ENCODE measurements around the gene IMMP2L.

Gene IMMP2L

GRCh38 chr7:111540199-111540815 lies 22.0 kb downstream of the IMMP2L start:
- no peaks in the 10 kb centered on the region for H3K4me1 Mint-ChIP-seq

GRCh38 chr7:111537134-111537533 lies 25.2 kb downstream of the IMMP2L start:
- H3K27ac Mint-ChIP-seq = no peak overlapping the region
- no peak for DNase-seq
- TF ChIP-seq CTCF (IDR thresholded peaks at IDR 0.05) = no peak
- H3K27me3 Mint-ChIP-seq (ENCODE audit: low read depth, poor library complexity) = no peaks in the 10 kb centered on the region
- no peaks in the 10 kb centered on the region for H3K4me1 Mint-ChIP-seq
- no peak overlapping the region for H3K4me3 Mint-ChIP-seq
- H3K9me3 Mint-ChIP-seq = no peaks in the 10 kb centered on the region
- H3K36me3 Mint-ChIP-seq (ENCODE audit: low read depth) = peaks cover 25% of the 10 kb centered on the region

More at GRCh38 chr7:111540199-111540815, 22.0 kb downstream of the IMMP2L start:
- Mint-ChIP-seq H3K27me3 (ENCODE audit: low read depth, poor library complexity) (no peaks in the 10 kb centered on the region), H3K9me3 (no peaks in the 10 kb centered on the region), H3K36me3 (ENCODE audit: low read depth) (peaks cover 25% of the 10 kb centered on the region), H3K4me3 (no peak overlapping the region), H3K27ac (no peak overlapping the region)
- no peak for DNase-seq
- no peak for TF ChIP-seq CTCF (IDR thresholded peaks at IDR 0.05)

- no peaks in the 10 kb centered on the region for H3K27me3 Mint-ChIP-seq (ENCODE audit: low read depth, poor library complexity)
- no peaks in the 10 kb centered on the region for H3K9me3 Mint-ChIP-seq
- H3K4me3 Mint-ChIP-seq = no peak overlapping the region
- H3K4me1 Mint-ChIP-seq = no peaks in the 10 kb centered on the region
- DNase-seq = no peak
- H3K36me3 Mint-ChIP-seq (ENCODE audit: low read depth) = peaks cover 18% of the 10 kb centered on the region
- no peak overlapping the region for H3K27ac Mint-ChIP-seq
- TF ChIP-seq CTCF (IDR thresholded peaks at IDR 0.05) = no peak
Observed at GRCh38 chr7:111535142-111535870, 27.0 kb downstream of the IMMP2L start.

- H3K4me3 Mint-ChIP-seq = no peak overlapping the region
- H3K27ac Mint-ChIP-seq = no peak overlapping the region
- H3K36me3 Mint-ChIP-seq (ENCODE audit: low read depth) = peaks cover 5% of the 10 kb centered on the region
Observed at GRCh38 chr7:111532625-111533024, 29.7 kb downstream of the IMMP2L start.

GRCh38 chr7:111531993-111532392 lies 30.3 kb downstream of the IMMP2L start:
- no peak overlapping the region for H3K27ac Mint-ChIP-seq
- no peaks in the 10 kb centered on the region for H3K9me3 Mint-ChIP-seq
- no peaks in the 10 kb centered on the region for H3K27me3 Mint-ChIP-seq (ENCODE audit: low read depth, poor library complexity)
- H3K4me3 Mint-ChIP-seq = no peak overlapping the region
- H3K4me1 Mint-ChIP-seq = no peaks in the 10 kb centered on the region
- DNase-seq = no peak
- no peak for TF ChIP-seq CTCF (IDR thresholded peaks at IDR 0.05)
- H3K36me3 Mint-ChIP-seq (ENCODE audit: low read depth) = peaks cover 4% of the 10 kb centered on the region

More at GRCh38 chr7:111532625-111533024, 29.7 kb downstream of the IMMP2L start:
- H3K9me3 Mint-ChIP-seq = no peaks in the 10 kb centered on the region
- TF ChIP-seq CTCF (IDR thresholded peaks at IDR 0.05) = no peak
- no peaks in the 10 kb centered on the region for H3K4me1 Mint-ChIP-seq
- no peaks in the 10 kb centered on the region for H3K27me3 Mint-ChIP-seq (ENCODE audit: low read depth, poor library complexity)
- no peak for DNase-seq

- Mint-ChIP-seq H3K36me3 (ENCODE audit: low read depth) (no peaks in the 10 kb centered on the region), H3K4me1 (no peaks in the 10 kb centered on the region), H3K9me3 (no peaks in the 10 kb centered on the region), H3K27ac (no peak overlapping the region), H3K4me3 (no peak overlapping the region), H3K27me3 (ENCODE audit: low read depth, poor library complexity) (no peaks in the 10 kb centered on the region)
- no peak for DNase-seq
- no peak for TF ChIP-seq CTCF (IDR thresholded peaks at IDR 0.05)
Observed at GRCh38 chr7:111530356-111530668, 32.0 kb downstream of the IMMP2L start.

Data from nephron progenitor cell (in vitro differentiated cells).